Skeletal muscle tissue (tissue), 4 donors: ENCODE measurements around the gene PLEKHM1. TPM values are rescaled to one million over a fixed set of nuclear protein-coding genes. Genes with fewer than 3 reads are reported as not detected.
"Not testable (repeated sequence)": the region's sequence is repeated elsewhere in the genome, so short reads cannot be mapped to it uniquely, and the experiment has no call there.

Experiments
- H3K27ac ChIP-seq: one replicate; pipeline ENCODE4 v1.7.0; 2013; ENCODE audit warnings: mild to moderate bottlenecking, low read depth, low read length, inconsistent platforms
- H3K27me3 ChIP-seq, 3 donors: one replicate each; pipeline ENCODE4 v1.7.0; 2013; ENCODE audit warnings: low read length in 3 of 3; ENCODE audit not compliant: control insufficient read depth in 3 of 3, insufficient read depth in 3 of 3
- H3K36me3 ChIP-seq, 3 donors: one replicate each; pipeline ENCODE4 v1.7.0; 2013; ENCODE audit warnings: low read length in 3 of 3; ENCODE audit not compliant: control insufficient read depth in 3 of 3, insufficient read depth in 3 of 3
- H3K4me1 ChIP-seq, 3 donors: one replicate each; pipeline ENCODE4 v1.7.0; 2013; ENCODE audit warnings: low read length in 3 of 3, mild to moderate bottlenecking in 3 of 3; ENCODE audit not compliant: control insufficient read depth in 3 of 3, insufficient read depth in 3 of 3
- H3K4me3 ChIP-seq, 3 donors: one replicate each; pipeline ENCODE4 v1.7.0; 2013; ENCODE audit warnings: low read length in 3 of 3
- H3K9ac ChIP-seq, 3 donors: one replicate each; pipeline ENCODE4 v1.7.0; 2013; ENCODE audit warnings: low read length in 3 of 3, mild to moderate bottlenecking in 3 of 3, moderate library complexity in 2 of 3, low read depth in 1 of 3
- H3K9me3 ChIP-seq, 3 donors: one replicate each; pipeline ENCODE4 v1.7.0; 2013; ENCODE audit warnings: low read length in 3 of 3; ENCODE audit not compliant: control insufficient read depth in 3 of 3
- total RNA-seq: library from RNA; depleted of rRNA; stranded (reverse); fragments of >200 nt; gene quantifications from one replicate; pipeline ENCODE4 v1.2.3, GENCODE V29; 2014
- donor health status: Osteomylitis.

Gene PLEKHM1
- total RNA-seq, 1 donor from 2014 or later, result 7.8 TPM

DNA sequence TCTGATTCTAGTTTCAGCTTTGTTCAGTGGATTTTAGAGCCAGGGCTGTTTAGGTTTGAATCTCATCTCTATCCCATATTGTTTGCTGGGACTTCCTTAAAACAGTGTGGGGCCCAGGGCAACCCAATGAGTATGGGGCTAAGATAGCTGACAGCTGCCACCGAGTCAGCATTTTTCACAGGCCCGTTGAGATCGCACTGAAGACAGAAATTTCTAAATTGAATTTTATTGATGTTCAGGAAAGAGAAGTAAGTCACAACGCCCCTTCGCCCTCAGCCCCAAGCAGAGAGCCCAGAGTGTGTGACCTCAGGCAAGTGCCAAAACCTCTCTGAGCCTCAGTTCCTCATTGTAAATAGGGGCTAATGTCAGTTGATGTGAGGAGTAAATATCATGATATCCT, 4.0 kb upstream of the PLEKHM1 start:
- not testable (repeated sequence) for H3K4me1 ChIP-seq, H3K27me3 ChIP-seq, H3K27ac ChIP-seq, H3K36me3 ChIP-seq, H3K9ac ChIP-seq, H3K4me3 ChIP-seq, H3K9me3 ChIP-seq

DNA sequence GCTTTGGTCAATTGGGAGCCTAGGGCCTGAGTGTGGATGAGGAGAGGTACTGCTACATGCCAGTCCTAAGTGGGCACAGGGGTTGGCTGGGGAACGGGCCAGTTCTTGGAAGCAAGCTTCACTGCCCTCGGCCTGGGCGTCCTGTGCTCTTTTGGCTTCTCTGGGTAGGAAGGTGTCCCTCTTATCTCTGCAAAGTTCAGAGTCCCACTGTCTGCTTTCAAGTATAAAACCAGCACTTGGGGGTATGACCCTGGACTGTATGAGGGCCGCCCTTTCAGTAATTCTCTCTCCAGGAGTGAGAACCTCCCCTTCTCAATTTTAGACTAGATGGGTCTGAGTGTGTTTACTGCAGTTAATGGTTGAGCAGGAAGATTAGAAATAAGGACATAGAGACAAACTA, 1.6 kb upstream of the PLEKHM1 start:
- not testable (repeated sequence) for H3K36me3 ChIP-seq, H3K27me3 ChIP-seq, H3K27ac ChIP-seq, H3K9ac ChIP-seq, H3K4me1 ChIP-seq, H3K9me3 ChIP-seq, H3K4me3 ChIP-seq

DNA sequence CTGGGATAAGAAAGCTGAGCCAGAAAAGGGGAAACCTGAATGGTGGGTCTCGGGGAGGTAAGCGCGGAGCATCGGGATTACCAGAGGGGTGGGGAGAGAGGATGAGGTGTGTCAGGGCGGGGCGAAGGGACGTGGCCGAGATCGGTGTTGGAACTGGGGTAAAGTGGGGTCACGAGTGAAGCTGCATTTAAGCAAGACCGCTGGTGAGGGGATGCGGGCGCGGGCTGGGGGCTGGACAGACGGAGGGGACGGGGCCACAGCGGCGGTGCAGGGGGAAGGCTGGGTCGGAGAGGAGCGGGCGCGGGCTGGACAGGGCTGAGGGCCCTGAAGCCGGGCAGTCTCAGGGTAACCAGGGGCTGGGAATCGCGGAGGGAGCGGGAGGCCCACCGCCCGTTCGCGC, 323 bp downstream of the PLEKHM1 start:
- H3K27ac ChIP-seq, result peak overlapping the region; percentile 82
- H3K9ac ChIP-seq, result peak overlapping the region; percentile 68 to 79 (median 71)
- peak overlapping the region; percentile 62 to 70 (median 66) for H3K4me3 ChIP-seq
- H3K9me3 ChIP-seq, H3K36me3 ChIP-seq, H3K27me3 ChIP-seq, H3K4me1 ChIP-seq: not testable (repeated sequence)

DNA sequence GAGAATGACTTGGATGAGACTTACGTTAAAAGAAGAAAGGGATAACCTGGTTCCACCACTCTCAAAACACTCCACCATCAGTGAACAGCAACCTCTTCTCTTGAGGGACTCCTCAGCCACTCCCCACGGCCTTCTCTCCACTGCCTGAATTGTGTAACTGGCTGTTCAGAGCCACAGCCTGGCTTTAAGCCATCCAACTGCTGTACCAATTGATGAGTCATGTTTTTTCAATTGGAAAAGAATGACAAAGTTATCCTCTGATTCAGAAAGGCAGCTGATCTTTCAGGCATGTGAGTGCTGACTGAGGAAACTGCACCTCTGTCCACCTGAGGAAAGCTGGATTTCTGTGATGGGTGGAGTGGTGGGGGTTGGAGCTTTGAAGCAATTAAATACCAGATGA, 2.8 kb downstream of the PLEKHM1 start:
- not testable (repeated sequence) for H3K4me3 ChIP-seq, H3K9ac ChIP-seq, H3K27me3 ChIP-seq, H3K9me3 ChIP-seq, H3K4me1 ChIP-seq, H3K36me3 ChIP-seq
- peak overlapping the region; percentile 54 for H3K27ac ChIP-seq

DNA sequence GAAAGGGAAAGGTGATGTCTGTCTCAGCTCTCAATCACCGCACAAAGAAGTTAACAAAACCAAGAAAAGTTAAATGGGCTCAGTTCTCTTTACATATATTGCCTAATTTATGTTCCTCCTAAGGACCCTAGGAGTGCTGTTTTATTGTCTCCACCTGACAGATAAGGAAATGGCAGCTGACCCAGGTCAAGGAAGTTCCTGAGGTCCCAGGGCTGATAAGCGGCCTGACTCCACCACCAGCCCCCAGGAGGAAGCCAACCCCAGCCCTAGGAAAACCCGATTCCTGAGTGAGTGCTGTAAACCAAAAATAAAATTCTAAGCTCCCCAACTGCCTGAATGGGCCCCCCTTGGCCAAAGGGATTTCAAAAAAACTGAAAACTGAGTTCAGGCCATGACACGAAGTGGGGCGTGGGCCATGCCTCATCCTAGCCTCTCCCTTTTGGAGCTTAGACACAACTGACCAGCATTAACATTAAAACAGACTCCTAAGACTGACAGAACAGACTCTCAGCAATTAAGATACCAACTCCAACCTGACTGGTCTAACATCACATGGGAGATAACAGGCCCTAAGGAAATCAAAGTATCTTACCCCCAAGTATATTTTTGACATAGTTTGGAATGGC, 6.8 kb downstream of the PLEKHM1 start:
- not testable (repeated sequence) for H3K4me3 ChIP-seq, H3K27me3 ChIP-seq, H3K9ac ChIP-seq, H3K9me3 ChIP-seq, H3K27ac ChIP-seq, H3K36me3 ChIP-seq
- peaks cover 2 to 11% (median 5%) of the 10 kb centered on the region in 3 donors for H3K4me1 ChIP-seq

DNA sequence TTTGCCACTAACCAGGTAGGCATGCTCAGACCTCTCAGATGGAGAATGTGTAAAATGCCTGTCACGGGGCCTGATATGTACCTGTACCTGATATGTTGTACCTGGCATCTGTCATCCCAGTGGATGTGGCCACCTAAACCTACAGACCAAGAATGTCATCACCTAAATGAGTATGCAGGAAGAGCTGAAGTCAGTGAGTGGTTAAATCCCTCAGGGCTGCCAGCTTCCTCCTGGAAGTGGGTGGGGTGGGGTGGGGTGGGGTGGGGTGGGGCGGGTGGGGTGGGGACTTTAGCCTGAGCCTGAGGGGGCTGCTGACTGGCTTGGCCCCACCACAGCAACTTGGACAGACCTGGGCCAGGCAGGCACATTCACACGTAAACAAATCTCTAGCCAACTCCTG, 7.3 kb downstream of the PLEKHM1 start:
- not testable (repeated sequence) for H3K9me3 ChIP-seq, H3K27me3 ChIP-seq, H3K4me3 ChIP-seq, H3K36me3 ChIP-seq, H3K4me1 ChIP-seq, H3K27ac ChIP-seq, H3K9ac ChIP-seq

DNA sequence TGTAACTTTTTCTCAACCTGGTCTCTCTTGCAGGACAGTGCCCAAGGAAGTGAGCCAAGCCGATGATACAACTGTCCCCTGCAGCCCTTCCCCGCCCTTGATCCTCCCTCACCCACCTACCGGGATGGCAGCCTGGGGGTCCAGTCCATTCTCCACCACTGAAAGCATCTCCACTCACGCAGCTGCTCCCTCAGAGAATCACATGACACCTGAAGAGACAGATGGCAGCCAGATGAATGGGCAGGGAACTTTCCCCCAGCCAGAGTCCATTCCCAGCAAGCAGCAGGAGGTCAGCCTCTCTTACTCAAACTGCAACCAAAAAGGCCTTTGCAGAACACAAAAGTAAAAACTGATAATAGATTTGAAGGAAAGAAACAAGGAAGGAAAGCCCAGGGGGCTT, 8.2 kb downstream of the PLEKHM1 start:
- not testable (repeated sequence) for H3K9me3 ChIP-seq, H3K27me3 ChIP-seq, H3K4me3 ChIP-seq, H3K4me1 ChIP-seq, H3K36me3 ChIP-seq, H3K27ac ChIP-seq, H3K9ac ChIP-seq

DNA sequence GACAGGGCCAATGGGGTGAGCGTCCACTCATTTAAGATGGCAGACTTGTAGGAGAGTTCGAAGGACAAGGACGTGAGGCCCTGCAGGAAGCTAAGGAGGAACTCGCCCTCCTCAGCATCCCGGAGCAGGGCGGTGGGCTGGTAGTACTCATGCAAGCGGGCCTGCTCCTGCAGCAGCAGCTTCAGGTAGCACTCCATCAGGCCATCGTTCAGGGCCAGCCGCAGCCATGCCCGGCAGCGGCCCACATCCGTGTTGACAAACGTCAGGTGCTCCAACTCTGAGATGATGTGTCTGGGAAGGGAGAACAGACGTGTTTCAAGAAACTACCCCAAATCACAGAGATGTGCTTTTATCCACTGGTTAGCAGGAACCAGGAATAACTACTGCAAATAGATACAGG, 15.1 kb downstream of the PLEKHM1 start:
- not testable (repeated sequence) for H3K9ac ChIP-seq, H3K4me1 ChIP-seq, H3K27me3 ChIP-seq, H3K27ac ChIP-seq, H3K9me3 ChIP-seq, H3K4me3 ChIP-seq
- H3K36me3 ChIP-seq, result peaks cover 8 to 22% (median 14%) of the 10 kb centered on the region in 3 donors

DNA sequence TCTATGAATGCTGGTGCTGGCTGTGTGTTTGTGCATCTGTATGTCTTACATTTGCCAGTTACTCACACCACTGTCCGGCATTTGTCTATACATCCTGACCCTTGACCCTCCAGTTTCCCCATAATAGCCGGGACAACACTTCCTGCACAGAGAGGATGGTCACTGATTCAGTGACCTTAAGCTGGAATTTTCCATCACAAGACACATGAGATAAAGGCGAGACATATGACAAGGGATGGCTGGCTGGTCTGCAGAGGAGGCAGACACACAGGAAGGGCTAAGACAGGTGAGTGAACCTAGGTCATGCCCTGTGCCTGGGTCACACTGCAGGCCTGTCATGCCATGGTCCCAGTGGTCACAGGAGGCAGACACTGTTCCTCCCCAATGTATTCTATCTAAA, 18.3 kb downstream of the PLEKHM1 start:
- peaks cover 8 to 15% (median 11%) of the 10 kb centered on the region in 3 donors for H3K36me3 ChIP-seq
- not testable (repeated sequence) for H3K4me1 ChIP-seq, H3K9ac ChIP-seq, H3K27ac ChIP-seq, H3K4me3 ChIP-seq, H3K9me3 ChIP-seq, H3K27me3 ChIP-seq

DNA sequence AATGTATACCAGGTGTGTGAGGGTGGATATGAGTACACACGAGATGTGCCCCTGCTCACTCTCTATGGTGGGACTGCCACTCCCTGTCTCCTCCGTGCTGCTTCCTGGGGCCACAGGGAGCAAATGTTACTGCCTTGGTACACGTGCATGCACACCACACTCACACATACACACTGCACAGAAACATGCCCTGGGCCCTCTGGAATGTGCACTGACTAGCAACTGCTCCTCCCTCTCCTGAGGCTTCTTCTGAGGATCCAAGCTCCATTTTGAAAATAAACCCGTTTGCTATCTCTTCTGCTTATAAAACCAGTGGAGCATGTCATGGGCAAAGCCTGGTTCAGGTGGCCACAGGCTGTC, 21.3 kb downstream of the PLEKHM1 start:
- H3K9ac ChIP-seq, H3K4me1 ChIP-seq, H3K36me3 ChIP-seq, H3K27ac ChIP-seq, H3K27me3 ChIP-seq, H3K9me3 ChIP-seq, H3K4me3 ChIP-seq: not testable (repeated sequence)
